H1 (cell line): ENCODE results near the gene OSM. TPM values are rescaled to one million over a fixed set of nuclear protein-coding genes. Genes with fewer than 3 reads are reported as not detected.

Experiments
- CTCF ChIA-PET: fragments of 300-600 bp; sonication (Branson Sonifier 250); formaldehyde crosslinking; loops from one replicate; lab custom pipeline; 2021; ENCODE audit not compliant: partially characterized antibody; lab: Charles Lee
- POLR2A ChIA-PET: fragments of 300-600 bp; sonication (Branson Sonifier 250); formaldehyde crosslinking; loops from one replicate; lab custom pipeline; 2021; ENCODE audit warnings: inconsistent platforms; ENCODE audit not compliant: partially characterized antibody; lab: Charles Lee
- DNase-seq, 2 experiments: peaks; one replicate each; pipeline versions ENCODE4 v3.0.0 to v3.0.0-alpha.2; 2010 to 2022; ENCODE audit warnings: low spot score in 2 of 2, low read depth in 1 of 2, mixed read lengths in 1 of 2
- FAIRE-seq: peaks from 2 replicates; lab custom pipeline; 2011; peaks lifted over from hg19 to GRCh38; lab: Jason Lieb, UNC
- H2AFZ ChIP-seq: 2 replicates; pipeline ENCODE4 v1.8.1; 2012; ENCODE audit warnings: low read length, inconsistent platforms
- H2AK5ac ChIP-seq: 2 replicates; pipeline ENCODE4 v1.6.1; 2013; ENCODE audit warnings: low read depth, low read length
- H2BK120ac ChIP-seq: replicated peaks from 2 replicates; pipeline ENCODE3; 2013; ENCODE audit warnings: low read depth, low read length, inconsistent platforms
- H2BK12ac ChIP-seq: 2 replicates; pipeline ENCODE4 v1.6.1; 2013; ENCODE audit warnings: low read depth, low read length
- H2BK15ac ChIP-seq: 2 replicates; pipeline ENCODE4 v1.6.1; 2013; ENCODE audit warnings: low read length
- H2BK20ac ChIP-seq: 2 replicates; pipeline ENCODE4 v1.6.1; 2013; ENCODE audit warnings: low read length
- H2BK5ac ChIP-seq: 2 replicates; pipeline ENCODE4 v1.6.1; 2013; ENCODE audit warnings: low read depth, low read length
- H3K14ac ChIP-seq: 2 replicates; pipeline ENCODE4 v1.6.1; 2013; ENCODE audit warnings: inconsistent platforms; ENCODE audit not compliant: insufficient read length
- H3K18ac ChIP-seq: 2 replicates; pipeline ENCODE4 v1.6.1; 2013; ENCODE audit warnings: low read length; ENCODE audit errors: extremely low read depth
- H3K23ac ChIP-seq: 2 replicates; pipeline ENCODE4 v1.6.1; 2013; ENCODE audit warnings: inconsistent platforms; ENCODE audit not compliant: insufficient read length
- H3K23me2 ChIP-seq: 2 replicates; pipeline ENCODE4 v1.6.1; 2013; ENCODE audit warnings: low read depth, low read length
- H3K27ac ChIP-seq: 2 replicates; pipeline ENCODE4 v1.6.1; 2011; ENCODE audit warnings: low read depth, low read length, inconsistent platforms
- H3K27me3 ChIP-seq, 4 experiments: replicated peaks in 1 of 4; 1 replicate in 1 of 4; 2 replicates in 3 of 4; pipeline versions ENCODE4 v1.6.1 to v1.8.1; 2011 to 2013; ENCODE audit warnings: low read length in 3 of 4, mild to moderate bottlenecking in 3 of 4, inconsistent platforms in 2 of 4, mixed read lengths in 2 of 4, moderate library complexity in 1 of 4; ENCODE audit not compliant: control insufficient read depth in 3 of 4, insufficient read depth in 3 of 4; ENCODE audit errors: extremely low read depth in 1 of 4
- H3K36me3 ChIP-seq, 4 experiments: 2 replicates each; pipeline versions ENCODE4 v1.6.1 to v1.8.1; 2011 to 2013; ENCODE audit warnings: mild to moderate bottlenecking in 4 of 4, low read length in 3 of 4, moderate library complexity in 2 of 4, control low read depth in 1 of 4, inconsistent platforms in 1 of 4; ENCODE audit not compliant: insufficient read depth in 4 of 4, control insufficient read depth in 2 of 4
- H3K4ac ChIP-seq: replicated peaks from 2 replicates; pipeline ENCODE3; 2013; ENCODE audit warnings: low read length, low read depth, mixed read lengths, inconsistent platforms; ENCODE audit not compliant: insufficient read length
- H3K4me1 ChIP-seq, 4 experiments: replicated peaks in 1 of 4; 1 replicate in 1 of 4; 2 replicates in 3 of 4; pipeline versions ENCODE4 v1.6.1 to v1.8.1; 2011 to 2013; ENCODE audit warnings: low read length in 3 of 4, inconsistent platforms in 2 of 4, mixed read lengths in 1 of 4; ENCODE audit not compliant: insufficient read depth in 4 of 4, control insufficient read depth in 3 of 4
- H3K4me2 ChIP-seq, 2 experiments: 2 replicates each; pipeline versions ENCODE4 v1.6.1 to v1.8.1; 2011 to 2013; ENCODE audit warnings: low read depth in 2 of 2, low read length in 2 of 2, control low read depth in 1 of 2, inconsistent platforms in 1 of 2, mild to moderate bottlenecking in 1 of 2; ENCODE audit not compliant: insufficient read depth in 1 of 2
- H3K4me3 ChIP-seq, 4 experiments: fragments of 200-600, 300-600 bp in 1 of 4; sonication (generic), shearing (Covaris generic), sonication (Bioruptor Twin) in 1 of 4; 2 replicates each; pipeline versions ENCODE4 v1.5.1 to v1.8.1; 2011 to 2016; ENCODE audit warnings: low read length in 4 of 4, low read depth in 3 of 4, control low read depth in 2 of 4, inconsistent platforms in 2 of 4, mild to moderate bottlenecking in 2 of 4, mixed read lengths in 1 of 4, moderate library complexity in 1 of 4; ENCODE audit not compliant: insufficient read depth in 2 of 4; ENCODE audit errors: extremely low read depth in 1 of 4
- H3K56ac ChIP-seq: replicated peaks from 2 replicates; pipeline ENCODE3; 2013; ENCODE audit warnings: low read depth, mild to moderate bottlenecking, mixed read lengths, low read length, inconsistent platforms; ENCODE audit not compliant: insufficient read length
- H3K79me1 ChIP-seq: 2 replicates; pipeline ENCODE4 v1.6.1; 2013; ENCODE audit warnings: low read depth, low read length, control low read depth
- H3K79me2 ChIP-seq, 2 experiments: 2 replicates each; pipeline versions ENCODE4 v1.6.1 to v1.8.1; 2012 to 2013; ENCODE audit warnings: low read length in 2 of 2, mild to moderate bottlenecking in 2 of 2, inconsistent platforms in 1 of 2; ENCODE audit not compliant: insufficient read depth in 2 of 2, control insufficient read depth in 1 of 2
- H3K9ac ChIP-seq, 4 experiments: replicated peaks in 1 of 4; 1 replicate in 1 of 4; 2 replicates in 3 of 4; pipeline versions ENCODE4 v1.6.1 to v1.8.1; 2011 to 2013; ENCODE audit warnings: low read depth in 3 of 4, low read length in 3 of 4, control low read depth in 2 of 4, mild to moderate bottlenecking in 2 of 4, moderate library complexity in 2 of 4, inconsistent platforms in 1 of 4; ENCODE audit errors: extremely low read depth in 1 of 4
- H3K9me3 ChIP-seq, 2 experiments: 2 replicates each; pipeline versions ENCODE4 v1.6.1 to v1.8.1; 2012 to 2013; ENCODE audit warnings: mild to moderate bottlenecking in 2 of 2, moderate library complexity in 2 of 2, control low read depth in 1 of 2, inconsistent platforms in 1 of 2, low read depth in 1 of 2, low read length in 1 of 2, mixed read lengths in 1 of 2; ENCODE audit not compliant: insufficient read depth in 2 of 2
- H4K20me1 ChIP-seq, 2 experiments: replicated peaks in 1 of 2; 2 replicates each; pipeline versions ENCODE3 to v1.8.1; 2011 to 2013; ENCODE audit warnings: inconsistent platforms in 2 of 2, low read length in 2 of 2, mild to moderate bottlenecking in 1 of 2; ENCODE audit not compliant: insufficient read depth in 2 of 2, control insufficient read depth in 1 of 2
- H4K5ac ChIP-seq: 2 replicates; pipeline ENCODE4 v1.6.1; 2013; ENCODE audit warnings: low read length, low read depth, mixed read lengths, inconsistent platforms; ENCODE audit not compliant: insufficient read length
- H4K8ac ChIP-seq: 2 replicates; pipeline ENCODE4 v1.8.0; 2013; ENCODE audit warnings: mild to moderate bottlenecking, moderate library complexity, low read length, inconsistent platforms; ENCODE audit not compliant: insufficient read depth; ENCODE audit errors: extremely low read depth
- H4K91ac ChIP-seq: replicated peaks from 2 replicates; pipeline ENCODE3; 2013; ENCODE audit warnings: low read length, mixed read lengths, inconsistent platforms; ENCODE audit not compliant: insufficient read length
- CREB1 ChIP-seq: IDR thresholded peaks from 2 replicates; pipeline ENCODE4 v1.6.1; 2012; ENCODE audit warnings: inconsistent platforms
- CTCF ChIP-seq, 3 experiments: IDR thresholded peaks; 1 replicate in 2 of 3; 2 replicates in 1 of 3; pipeline versions ENCODE4 v1.5.1 to v1.6.1; 2011; ENCODE audit warnings: low read length in 3 of 3, mild to moderate bottlenecking in 3 of 3, inconsistent platforms in 2 of 3, low read depth in 1 of 3, moderate library complexity in 1 of 3; ENCODE audit not compliant: insufficient read depth in 1 of 3; ENCODE audit errors: control extremely low read depth in 1 of 3
- EGR1 ChIP-seq: IDR thresholded peaks from 2 replicates; pipeline ENCODE4 v1.6.1; 2011; ENCODE audit warnings: low read depth, low read length, borderline replicate concordance
- GABPA ChIP-seq: IDR thresholded peaks from 2 replicates; pipeline ENCODE4 v1.6.1; 2011; ENCODE audit warnings: mild to moderate bottlenecking, low read length, moderate library complexity, borderline replicate concordance; ENCODE audit not compliant: insufficient read depth
- HDAC6 ChIP-seq: IDR thresholded peaks from one replicate; pipeline ENCODE4 v1.7.1; 2012; ENCODE audit warnings: low read depth, mild to moderate bottlenecking, inconsistent platforms, low read length, moderate library complexity
- JUN ChIP-seq: IDR thresholded peaks from 2 replicates; pipeline ENCODE4 v1.6.1; 2011; ENCODE audit warnings: low read depth, mild to moderate bottlenecking, improper control_type of control experiment, low read length
- KDM4A ChIP-seq: IDR thresholded peaks from one replicate; pipeline ENCODE4 v1.7.1; 2012; ENCODE audit warnings: low read depth, mild to moderate bottlenecking, moderate library complexity, low read length, inconsistent platforms; ENCODE audit not compliant: severe bottlenecking
- MAX ChIP-seq: IDR thresholded peaks from 2 replicates; pipeline ENCODE4 v1.6.1; 2012; ENCODE audit warnings: inconsistent platforms
- SIRT6 ChIP-seq: IDR thresholded peaks from one replicate; pipeline ENCODE4 v1.7.1; 2012; ENCODE audit warnings: low read length, inconsistent platforms
- TAF7 ChIP-seq: optimal IDR thresholded peaks from 2 replicates; pipeline ENCODE3; 2011; ENCODE audit warnings: low read depth, mild to moderate bottlenecking, inconsistent platforms, low read length, moderate library complexity, borderline replicate concordance
- TBP ChIP-seq: IDR thresholded peaks from 2 replicates; pipeline ENCODE4 v1.6.1; 2011; ENCODE audit warnings: low read depth, low read length, improper control_type of control experiment
- WGBS, 2 experiments: shearing (Covaris generic) in 1 of 2; methylation state at CpG; one replicate each; pipeline versions ENCODE4 v1.1.6 to v1.1.7; 2013 to 2015; ENCODE audit warnings: low lambda C conversion rate in 2 of 2, mixed read lengths in 2 of 2, inconsistent platforms in 1 of 2, low coverage in 1 of 2, missing lambda C conversion rate in 1 of 2; ENCODE audit not compliant: insufficient replicate concordance in 2 of 2, insufficient coverage in 1 of 2, insufficient read length in 1 of 2; ENCODE audit errors: extremely low coverage in 1 of 2, missing lambda C conversion rate in 1 of 2; 5-methylcytosine and 5-hydroxymethylcytosine counted together
- polyA plus RNA-seq, 7 experiments: library from polyadenylated mRNA; depleted of rRNA in 3 of 7; stranded (reverse) in 5 of 7; unstranded in 2 of 7; fragments of >200 nt in 5 of 7; fragments of 200-250 nt in 2 of 7; gene quantifications; 1 replicate in 5 of 7; 2 replicates in 1 of 7; 4 replicates in 1 of 7; pipeline versions ENCODE4 v1.2.1 to v1.2.3, GENCODE V29; 2011 to 2013; ENCODE audit warnings: missing spikeins in 2 of 7, mixed read lengths in 2 of 7
- total RNA-seq: library from RNA; stranded (reverse); fragmentation: NEBNext Ultra II Directional; extraction: Animal tissue kit (Norgen Biotek cat#: 25700); gene quantifications from 2 replicates; pipeline ENCODE4 v1.2.1, GENCODE V29; 2021

The OSM gene
- total and polyA plus RNA-seq, 2 of the 8 experiments (the other 6 are each of a cell fraction or from before 2014, with no cell fraction given) = not detected

GRCh38 chr22:30248484-30248883 is 18.2 kb downstream of the OSM start:
- no peaks in the 10 kb centered on the region for H3K9me3 ChIP-seq
- H3K23me2 ChIP-seq = peaks cover 12% of the 10 kb centered on the region; the same call in 1 of the 2 replicates
- H2BK5ac ChIP-seq = no peak overlapping the region; the same call in 1 of the 2 replicates
- no peak overlapping the region for H3K4ac ChIP-seq
- no peak overlapping the region; the same call in 1 of the 2 replicates for H4K8ac ChIP-seq
- H3K79me1 ChIP-seq = peaks cover 4% of the 10 kb centered on the region
- no peak overlapping the region for H3K18ac ChIP-seq
- 83% methylated on average over 6 of the region's 6 CpGs; no CpG with 5 or more reads in 1 of the 2 experiments for WGBS, 2 experiments
- no peak overlapping the region for H3K4me2 ChIP-seq
- no peak overlapping the region for H4K91ac ChIP-seq
- H2AFZ ChIP-seq = no peak overlapping the region
- H3K56ac ChIP-seq = no peak overlapping the region
- H3K27me3 ChIP-seq = no peaks in the 10 kb centered on the region; a peak in 2 of 7 replicates
- no peak overlapping the region for H4K5ac ChIP-seq
- no peaks in the 10 kb centered on the region for H3K79me2 ChIP-seq
- ChIA-PET CTCF (interaction anchor here (1.5 kb wide), 1 partner anchor 15 kb away, joined by 3 read pairs; no protein-coding TSS in a partner anchor), POLR2A (interaction anchor here (1.0 to 2.4 kb wide), 2 partner anchors 10 to 13 kb away, joined by 3 to 7 read pairs; no protein-coding TSS in a partner anchor)
- 0 out of 8 replicates have a peak, but pooled peaks cover 0 to 4% (median 0%) of the 10 kb centered on the region in 4 experiments for H3K36me3 ChIP-seq
- no peak overlapping the region for H3K27ac ChIP-seq
- no peak overlapping the region for H2BK120ac ChIP-seq
- H3K23ac ChIP-seq = no peak overlapping the region
- H2BK15ac ChIP-seq = no peak overlapping the region; the same call in 1 of the 2 replicates
- H4K20me1 ChIP-seq = peaks cover 0 to 2% of the 10 kb centered on the region in 2 experiments
- H3K4me3 ChIP-seq = no peak overlapping the region
- DNase-seq (no peak), FAIRE-seq (no peak)
- H3K14ac ChIP-seq = no peak overlapping the region
- H2AK5ac ChIP-seq = no peak overlapping the region
- H2BK20ac ChIP-seq = no peak overlapping the region
- no peak overlapping the region for H3K9ac ChIP-seq
- peaks cover 4 to 26% (median 15%) of the 10 kb centered on the region in 4 experiments for H3K4me1 ChIP-seq
- peak overlapping the region; percentile 63; the same call in 1 of the 2 replicates for H2BK12ac ChIP-seq
- TF ChIP-seq MAX (no peak), CREB1 (no peak), GABPA (no peak), TAF7 (no peak), EGR1 (no peak), SIRT6 (no peak), JUN (no peak), HDAC6 (no peak), TBP (no peak), CTCF (IDR thresholded peaks at IDR 0.05; ENCODE audit: control extremely low read depth in 1 of 3, insufficient read depth in 1 of 3, low read depth in 1 of 3, low read length in 3 of 3) (no peak), KDM4A (no peak)
